Measurements from ENCODE around the gene CLDN34. TPM values are rescaled to one million over a fixed set of nuclear protein-coding genes. Genes with fewer than 3 reads are reported as not detected.

Gene CLDN34
- total RNA-seq, 2 donors from 2014 or later, result not detected

- DNase-seq (ENCODE audit: low spot score) (no peak), ATAC-seq (ENCODE audit: insufficient number of reproducible peaks, low FRiP score, low read depth) (no peak)
- H3K27ac ChIP-seq, result no peak overlapping the region
- no peak overlapping the region for H3K4me3 ChIP-seq
- no peaks in the 10 kb centered on the region for H3K36me3 ChIP-seq
- H3K9me3 ChIP-seq, result no peaks in the 10 kb centered on the region
- no peaks in the 10 kb centered on the region for H3K27me3 ChIP-seq (replicated peaks; ENCODE audit: insufficient read depth)
- H3K4me1 ChIP-seq (ENCODE audit: control insufficient read depth in 1 of 2, low read depth in 2 of 2), result no peaks in the 10 kb centered on the region
- no peak for TF ChIP-seq CTCF (IDR thresholded peaks at IDR 0.05)
These were observed 39.6 kb downstream of the CLDN34 start for GRCh38 chrX:10006770-10007169.

- no peaks in the 10 kb centered on the region for H3K36me3 ChIP-seq
- no peak overlapping the region for H3K27ac ChIP-seq
- H3K9me3 ChIP-seq, result no peaks in the 10 kb centered on the region
- no peak for DNase-seq (ENCODE audit: low spot score)
- ATAC-seq (ENCODE audit: insufficient number of reproducible peaks, low FRiP score, low read depth), result no peak
- TF ChIP-seq CTCF (IDR thresholded peaks at IDR 0.05), result no peak
- no peak overlapping the region for H3K4me3 ChIP-seq
- no peaks in the 10 kb centered on the region for H3K27me3 ChIP-seq (replicated peaks; ENCODE audit: insufficient read depth)
- H3K4me1 ChIP-seq (ENCODE audit: control insufficient read depth in 1 of 2, low read depth in 2 of 2), result no peaks in the 10 kb centered on the region
These were observed 40.5 kb downstream of the CLDN34 start for GRCh38 chrX:10007621-10008020.

- Histone ChIP-seq H3K9me3 (no peaks in the 10 kb centered on the region), H3K27ac (no peak overlapping the region), H3K4me3 (no peak overlapping the region), H3K4me1 (ENCODE audit: control insufficient read depth in 1 of 2, low read depth in 2 of 2) (no peaks in the 10 kb centered on the region), H3K36me3 (no peaks in the 10 kb centered on the region), H3K27me3 (replicated peaks; ENCODE audit: insufficient read depth) (no peaks in the 10 kb centered on the region)
- TF ChIP-seq CTCF (IDR thresholded peaks at IDR 0.05), result no peak
- ATAC-seq (ENCODE audit: insufficient number of reproducible peaks, low FRiP score, low read depth), result no peak
- DNase-seq (ENCODE audit: low spot score), result no peak
These were observed 41.4 kb downstream of the CLDN34 start for GRCh38 chrX:10008483-10009056.

- no peak for ATAC-seq (ENCODE audit: insufficient number of reproducible peaks, low FRiP score, low read depth)
- Histone ChIP-seq H3K27me3 (replicated peaks; ENCODE audit: insufficient read depth) (no peaks in the 10 kb centered on the region), H3K27ac (no peak overlapping the region), H3K4me1 (ENCODE audit: control insufficient read depth in 1 of 2, low read depth in 2 of 2) (no peaks in the 10 kb centered on the region), H3K9me3 (no peaks in the 10 kb centered on the region), H3K36me3 (no peaks in the 10 kb centered on the region), H3K4me3 (no peak overlapping the region)
- TF ChIP-seq CTCF (IDR thresholded peaks at IDR 0.05), result no peak
- DNase-seq (ENCODE audit: low spot score), result no peak
These were observed 42.6 kb downstream of the CLDN34 start for GRCh38 chrX:10009741-10010140.

- no peaks in the 10 kb centered on the region for H3K36me3 ChIP-seq
- no peaks in the 10 kb centered on the region for H3K4me1 ChIP-seq (ENCODE audit: control insufficient read depth in 1 of 2, low read depth in 2 of 2)
- no peak overlapping the region for H3K27ac ChIP-seq
- TF ChIP-seq CTCF (IDR thresholded peaks at IDR 0.05), result no peak
- H3K9me3 ChIP-seq, result no peaks in the 10 kb centered on the region
- H3K27me3 ChIP-seq (replicated peaks; ENCODE audit: insufficient read depth), result no peaks in the 10 kb centered on the region
- ATAC-seq (ENCODE audit: insufficient number of reproducible peaks, low FRiP score, low read depth) (no peak), DNase-seq (ENCODE audit: low spot score) (no peak)
- no peak overlapping the region for H3K4me3 ChIP-seq
These were observed 43.5 kb downstream of the CLDN34 start for GRCh38 chrX:10010686-10011085.
